NCI-H1092 (cell line): ENCODE data around the gene GRK1.
"Not testable (repeated sequence)": the region's sequence is repeated elsewhere in the genome, so short reads cannot be mapped to it uniquely, and the experiment has no call there.

ENCODE experiments used
- DNase-seq: peaks from one replicate; lab custom pipeline; 2025; lab: John Stamatoyannopoulos, UW

The GRK1 gene

GRCh38 chr13:113743366-113744195, 76.6 kb downstream of the GRK1 start:
- no peak for DNase-seq

GRCh38 chr13:113744197-113745000, 77.4 kb downstream of the GRK1 start:
- DNase-seq = no peak

- no peak for DNase-seq
Observed at GRCh38 chr13:113745059-113745458, 78.0 kb downstream of the GRK1 start.

- not testable (repeated sequence) for DNase-seq
Observed at GRCh38 chr13:113745500-113746142, 78.6 kb downstream of the GRK1 start.

GRCh38 chr13:113746143-113746525, 79.1 kb downstream of the GRK1 start:
- DNase-seq = no peak

- no peak for DNase-seq
Observed at GRCh38 chr13:113746671-113747070, 79.7 kb downstream of the GRK1 start.

GRCh38 chr13:113747291-113747833, 80.3 kb downstream of the GRK1 start:
- DNase-seq = no peak

GRCh38 chr13:113748101-113748861, 81.3 kb downstream of the GRK1 start:
- no peak for DNase-seq

GRCh38 chr13:113748862-113749451, 81.9 kb downstream of the GRK1 start:
- DNase-seq = no peak

GRCh38 chr13:113749507-113749906, 82.5 kb downstream of the GRK1 start:
- DNase-seq = no peak

GRCh38 chr13:113749967-113750366, 82.9 kb downstream of the GRK1 start:
- DNase-seq = no peak

GRCh38 chr13:113750554-113751399, 83.8 kb downstream of the GRK1 start:
- no peak for DNase-seq

- no peak for DNase-seq
Observed at GRCh38 chr13:113751491-113751890, 84.5 kb downstream of the GRK1 start.

GRCh38 chr13:113752211-113752986, 85.4 kb downstream of the GRK1 start:
- DNase-seq = not testable (repeated sequence)

- no peak for DNase-seq
Observed at GRCh38 chr13:113753171-113753570, 86.2 kb downstream of the GRK1 start.

GRCh38 chr13:113754242-113754641, 87.2 kb downstream of the GRK1 start:
- DNase-seq = no peak

GRCh38 chr13:113754691-113755090, 87.7 kb downstream of the GRK1 start:
- no peak for DNase-seq

- no peak for DNase-seq
Observed at GRCh38 chr13:113756441-113757097, 89.5 kb downstream of the GRK1 start.
